DOHH2 (cell line): Measurements from ENCODE around the gene SLC22A4.

ENCODE experiments used
- H3F3A ChIP-seq: fragments of 200-600 bp; sonication (generic), shearing (Covaris generic); 2 replicates; pipeline ENCODE4 v1.6.0; 2016; ENCODE audit warnings: antibody characterized with exemption, mild to moderate bottlenecking; ENCODE audit not compliant: control insufficient read depth, insufficient read depth
- H3K27ac ChIP-seq: fragments of 200-600 bp; sonication (generic); 2 replicates; pipeline ENCODE4 v1.5.1; 2014; ENCODE audit warnings: low read depth, mild to moderate bottlenecking, low read length, moderate library complexity
- H3K27me3 ChIP-seq: fragments of 200-600 bp; sonication (generic); 2 replicates; pipeline ENCODE4 v1.6.1; 2014; ENCODE audit warnings: mild to moderate bottlenecking, low read length, mixed read lengths; ENCODE audit not compliant: control insufficient read depth
- H3K36me3 ChIP-seq: fragments of 200-600 bp; sonication (generic); 2 replicates; pipeline ENCODE4 v1.6.1; 2014; ENCODE audit warnings: mild to moderate bottlenecking, low read length, moderate library complexity, mixed read lengths; ENCODE audit not compliant: control insufficient read depth
- H3K4me1 ChIP-seq: fragments of 200-600 bp; sonication (generic); 2 replicates; pipeline ENCODE4 v1.6.1; 2014; ENCODE audit warnings: mild to moderate bottlenecking, low read length, mixed read lengths; ENCODE audit not compliant: control insufficient read depth
- H3K4me2 ChIP-seq: fragments of 200-600 bp; sonication (generic); 2 replicates; pipeline ENCODE4 v1.6.0; 2014; ENCODE audit warnings: mild to moderate bottlenecking, low read length, moderate library complexity
- H3K4me3 ChIP-seq: fragments of 200-600 bp; sonication (generic); 2 replicates; pipeline ENCODE4 v1.5.1; 2014; ENCODE audit warnings: mild to moderate bottlenecking, low read length, mixed read lengths
- H3K79me2 ChIP-seq: fragments of 200-600 bp; sonication (generic); 2 replicates; pipeline ENCODE4 v1.6.1; 2014; ENCODE audit warnings: mild to moderate bottlenecking, low read length, mixed read lengths; ENCODE audit not compliant: control insufficient read depth
- H3K9me2 ChIP-seq: fragments of 200-600 bp; sonication (generic); replicated peaks from 2 replicates; pipeline ENCODE4 v1.6.1; 2014; ENCODE audit warnings: mild to moderate bottlenecking, low read length, mixed read lengths; ENCODE audit not compliant: control insufficient read depth
- H3K9me3 ChIP-seq: fragments of 200-600 bp; sonication (generic); 2 replicates; pipeline ENCODE4 v1.6.1; 2014; ENCODE audit warnings: antibody characterized with exemption, low read length, mixed read lengths; ENCODE audit not compliant: control insufficient read depth, insufficient read depth
- H4K20me1 ChIP-seq: fragments of 200-600 bp; sonication (generic); 2 replicates; pipeline ENCODE4 v1.6.0; 2014; ENCODE audit warnings: low read depth, mild to moderate bottlenecking, antibody characterized with exemption, low read length, moderate library complexity; ENCODE audit not compliant: control insufficient read depth, insufficient read depth
- CTCF ChIP-seq: fragments of 200-600 bp; sonication (generic); IDR thresholded peaks from one replicate; pipeline ENCODE4 v1.5.1; 2014; ENCODE audit warnings: antibody characterized with exemption, mild to moderate bottlenecking, low read depth, low read length; ENCODE audit not compliant: poor library complexity, severe bottlenecking
- EZH2phosphoT487 ChIP-seq: fragments of 200-600 bp; sonication (generic); IDR thresholded peaks from 2 replicates; pipeline ENCODE4 v1.6.1; 2017; ENCODE audit warnings: borderline replicate concordance, mild to moderate bottlenecking, antibody characterized with exemption, low read length, moderate library complexity, mixed read lengths

Gene SLC22A4

GRCh38 chr5:132298298-132299212 is 4.4 kb downstream of the SLC22A4 start:
- Histone ChIP-seq H3K27me3 (peaks cover 37% of the 10 kb centered on the region), H3K9me3 (no peaks in the 10 kb centered on the region), H3K4me1 (peaks cover 15% of the 10 kb centered on the region), H3K4me2 (no peak overlapping the region), H3K9me2 (no peaks in the 10 kb centered on the region), H4K20me1 (no peaks in the 10 kb centered on the region), H3F3A (no peaks in the 10 kb centered on the region), H3K27ac (no peak overlapping the region), H3K79me2 (no peaks in the 10 kb centered on the region), H3K36me3 (no peaks in the 10 kb centered on the region), H3K4me3 (no peak overlapping the region)
- TF ChIP-seq EZH2phosphoT487 (no peak), CTCF (no peak)

- no peak overlapping the region for H3K27ac ChIP-seq
- H3K36me3 ChIP-seq, result no peaks in the 10 kb centered on the region
- H3K27me3 ChIP-seq, result peaks cover 28% of the 10 kb centered on the region
- H3K9me3 ChIP-seq, result no peaks in the 10 kb centered on the region
- no peaks in the 10 kb centered on the region for H3K9me2 ChIP-seq
- no peaks in the 10 kb centered on the region for H3F3A ChIP-seq
- no peak overlapping the region for H3K4me2 ChIP-seq
- no peak for TF ChIP-seq EZH2phosphoT487
- TF ChIP-seq CTCF, result no peak
- H3K79me2 ChIP-seq, result no peaks in the 10 kb centered on the region
- H4K20me1 ChIP-seq, result no peaks in the 10 kb centered on the region
- peaks cover 3% of the 10 kb centered on the region for H3K4me1 ChIP-seq
- no peak overlapping the region for H3K4me3 ChIP-seq
These were observed 5.7 kb downstream of the SLC22A4 start for GRCh38 chr5:132299917-132300316.

- Histone ChIP-seq H3K36me3 (no peaks in the 10 kb centered on the region), H3K4me2 (no peak overlapping the region), H3F3A (no peaks in the 10 kb centered on the region), H3K9me3 (no peaks in the 10 kb centered on the region), H3K27ac (no peak overlapping the region), H3K9me2 (no peaks in the 10 kb centered on the region), H3K79me2 (no peaks in the 10 kb centered on the region), H3K4me1 (no peaks in the 10 kb centered on the region), H4K20me1 (no peaks in the 10 kb centered on the region), H3K4me3 (no peak overlapping the region), H3K27me3 (peaks cover 23% of the 10 kb centered on the region)
- TF ChIP-seq CTCF, result no peak
These were observed 6.6 kb downstream of the SLC22A4 start for GRCh38 chr5:132300577-132301343.
